Stimulated activated CD8-positive, alpha-beta memory T cell treated with anti-CD3 and anti-CD28 coated beads, Interleukin-15, amount 100 ng/mL, for 24 hours (primary cell): Measurements from ENCODE around the gene ATP13A5.

Experiments used
- DNase-seq: peaks from one replicate; pipeline ENCODE4 v3.0.0-alpha.2; 2020; ENCODE audit warnings: low read depth

ATP13A5 gene

GRCh38 chr3:193378706-193379105 is at the start of gene ATP13A5:
Gene ATP13A5, minus strand, starts transcription at chr3:193378753. Its CDS starts 28 bp downstream, at chr3:193378725.
- DNase-seq: no peak

- no peak for DNase-seq
Observed at GRCh38 chr3:193418576-193419373, 40.2 kb upstream of the ATP13A5 start.

GRCh38 chr3:193416629-193417028 is 38.1 kb upstream of the ATP13A5 start:
- DNase-seq: no peak

- DNase-seq: no peak
Observed at GRCh38 chr3:193407688-193408087, 29.1 kb upstream of the ATP13A5 start.

- no peak for DNase-seq
Observed at GRCh38 chr3:193407112-193407511, 28.6 kb upstream of the ATP13A5 start.

- DNase-seq: no peak
Observed at GRCh38 chr3:193403307-193403706, 24.8 kb upstream of the ATP13A5 start.

GRCh38 chr3:193400304-193400703 is 21.8 kb upstream of the ATP13A5 start:
- DNase-seq: no peak

GRCh38 chr3:193396451-193397244 is 18.1 kb upstream of the ATP13A5 start:
- DNase-seq: no peak

- no peak for DNase-seq
Observed at GRCh38 chr3:193391902-193392301, 13.3 kb upstream of the ATP13A5 start.

GRCh38 chr3:193389335-193389734 is 10.8 kb upstream of the ATP13A5 start:
- DNase-seq: no peak

- no peak for DNase-seq
Observed at GRCh38 chr3:193388361-193388760, 9.8 kb upstream of the ATP13A5 start.

GRCh38 chr3:193387596-193387995 is 9.0 kb upstream of the ATP13A5 start:
- no peak for DNase-seq

GRCh38 chr3:193377591-193377990 is 962 bp downstream of the ATP13A5 start:
- no peak for DNase-seq

GRCh38 chr3:193375614-193376013 is 2.9 kb downstream of the ATP13A5 start:
- DNase-seq: no peak

- no peak for DNase-seq
Observed at GRCh38 chr3:193372783-193373182, 5.8 kb downstream of the ATP13A5 start.

- DNase-seq: no peak
Observed at GRCh38 chr3:193367868-193368267, 10.7 kb downstream of the ATP13A5 start.

- no peak for DNase-seq
Observed at GRCh38 chr3:193357291-193357690, 21.3 kb downstream of the ATP13A5 start.

- DNase-seq: no peak
Observed at GRCh38 chr3:193354423-193354822, 24.1 kb downstream of the ATP13A5 start.

- DNase-seq: no peak
Observed at GRCh38 chr3:193350744-193351143, 27.8 kb downstream of the ATP13A5 start.

- DNase-seq: no peak
Observed at GRCh38 chr3:193348686-193349085, 29.9 kb downstream of the ATP13A5 start.

- DNase-seq: no peak
Observed at GRCh38 chr3:193347521-193348501, 30.7 kb downstream of the ATP13A5 start.

GRCh38 chr3:193346259-193346658 is 32.3 kb downstream of the ATP13A5 start:
- DNase-seq: no peak
